Nephron progenitor cell (in vitro differentiated cells): Measurements from ENCODE around the gene PEA15.

Experiments
- DNase-seq: peaks from one replicate; pipeline ENCODE4 v3.0.0; 2021
- H3K27ac Mint-ChIP-seq: 2 replicates; pipeline ENCODE4 v1.8.0; 2021; ENCODE audit warnings: mild to moderate bottlenecking, moderate library complexity, mixed read lengths
- H3K27me3 Mint-ChIP-seq: 2 replicates; pipeline ENCODE4 v1.8.0; 2021; ENCODE audit warnings: mild to moderate bottlenecking, low read depth, mixed read lengths; ENCODE audit not compliant: poor library complexity
- H3K36me3 Mint-ChIP-seq: 2 replicates; pipeline ENCODE4 v1.8.0; 2021; ENCODE audit warnings: low read depth, mixed read lengths
- H3K4me1 Mint-ChIP-seq: 2 replicates; pipeline ENCODE4 v1.8.0; 2021; ENCODE audit warnings: mixed read lengths
- H3K4me3 Mint-ChIP-seq: 2 replicates; pipeline ENCODE4 v1.8.0; 2021; ENCODE audit warnings: mild to moderate bottlenecking, moderate library complexity, mixed read lengths
- H3K9me3 Mint-ChIP-seq: 2 replicates; pipeline ENCODE4 v1.8.0; 2021; ENCODE audit warnings: mild to moderate bottlenecking, moderate library complexity, mixed read lengths
- CTCF ChIP-seq: fragments of 200-600 bp; sonication (generic); IDR thresholded peaks from 2 replicates; pipeline ENCODE4 v1.5.0; 2021; ENCODE audit warnings: antibody characterized with exemption

PEA15 gene

DNA sequence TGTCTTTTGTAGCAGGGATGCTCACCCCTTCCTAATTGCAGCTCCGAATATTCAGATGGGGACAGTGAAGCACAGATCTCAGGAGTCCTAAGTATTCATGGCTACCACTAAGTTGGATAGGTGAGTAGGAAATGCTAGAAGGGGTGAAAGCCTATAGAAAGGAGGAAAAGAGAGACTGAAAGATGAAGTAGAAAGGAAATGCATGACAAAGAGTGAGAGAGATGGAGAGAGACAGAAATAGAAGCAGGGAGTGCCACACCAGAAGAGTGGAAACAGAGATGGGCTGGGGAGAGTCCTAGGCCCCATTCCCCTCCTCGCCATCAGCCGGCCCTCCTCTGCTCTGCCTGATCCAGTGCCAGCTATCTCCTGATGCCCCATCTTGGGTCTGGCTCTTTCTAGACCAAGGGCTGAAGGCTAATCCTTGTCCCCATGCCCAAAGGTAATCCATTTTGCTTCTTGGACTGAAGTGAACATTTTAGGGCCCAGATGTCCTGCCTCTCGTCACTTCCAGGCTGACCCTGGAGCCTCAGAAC, 2.0 kb downstream of the PEA15 start:
- no peak overlapping the region for H3K27ac Mint-ChIP-seq
- H3K4me3 Mint-ChIP-seq = peak overlapping the region; percentile 90

GRCh38 chr1:160207771-160208556, 2.8 kb downstream of the PEA15 start:
- Mint-ChIP-seq H3K27me3 (peaks cover 3% of the 10 kb centered on the region), H3K36me3 (peaks cover 17% of the 10 kb centered on the region), H3K4me1 (peaks cover 65% of the 10 kb centered on the region), H3K4me3 (peak overlapping the region; percentile 44), H3K9me3 (no peaks in the 10 kb centered on the region), H3K27ac (peak overlapping the region; percentile 65)
- no peak for TF ChIP-seq CTCF
- DNase-seq = no peak

More for the DNA sequence above, 2.0 kb downstream of the PEA15 start:
- H3K27me3 Mint-ChIP-seq = peaks cover 5% of the 10 kb centered on the region
- peaks cover 11% of the 10 kb centered on the region for H3K36me3 Mint-ChIP-seq
- no peak for DNase-seq
- H3K9me3 Mint-ChIP-seq = no peaks in the 10 kb centered on the region
- H3K4me1 Mint-ChIP-seq = peaks cover 65% of the 10 kb centered on the region
- no peak for TF ChIP-seq CTCF

DNA sequence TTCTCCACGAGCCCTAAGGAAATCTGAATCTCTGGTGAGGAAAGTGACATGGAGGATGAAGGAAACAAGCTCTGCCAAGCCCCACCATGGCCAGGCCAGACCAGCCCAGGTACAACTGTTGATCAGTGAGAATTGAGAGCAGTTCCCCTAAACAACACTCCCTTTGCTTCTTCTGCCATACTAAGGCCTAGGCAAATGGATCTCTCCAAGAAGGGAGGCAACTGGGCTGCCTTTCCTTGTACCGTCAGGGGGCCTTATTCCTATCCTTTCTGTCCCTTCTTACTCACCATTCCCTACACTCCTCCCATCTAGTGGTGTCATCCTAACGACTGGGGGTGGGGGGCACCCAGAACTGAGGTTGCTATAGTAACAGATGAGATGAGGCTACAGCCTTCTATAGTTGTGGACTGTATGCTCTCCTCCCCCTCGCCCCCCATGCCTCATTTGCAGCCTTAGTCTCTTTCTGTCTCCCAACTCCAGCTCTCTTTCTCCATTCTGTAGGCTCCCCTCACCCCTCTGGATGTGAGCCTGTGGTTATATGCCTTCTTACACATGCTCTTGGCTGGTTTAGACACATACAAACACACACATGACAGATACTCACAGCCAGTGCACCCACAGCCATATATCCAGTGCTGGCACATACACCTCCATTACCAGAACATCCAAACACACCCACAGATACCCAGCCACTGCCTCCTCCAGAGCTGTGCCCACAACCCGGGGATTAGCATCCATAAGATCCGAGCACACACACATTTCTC, 3.6 kb downstream of the PEA15 start:
- Mint-ChIP-seq H3K27me3 (peaks cover 3% of the 10 kb centered on the region), H3K9me3 (no peaks in the 10 kb centered on the region), H3K4me1 (peaks cover 65% of the 10 kb centered on the region), H3K4me3 (peak overlapping the region; percentile 19), H3K36me3 (peaks cover 22% of the 10 kb centered on the region), H3K27ac (peak overlapping the region; percentile 14)
- DNase-seq = no peak
- TF ChIP-seq CTCF = no peak

- peaks cover 3% of the 10 kb centered on the region for H3K27me3 Mint-ChIP-seq
- peaks cover 57% of the 10 kb centered on the region for H3K4me1 Mint-ChIP-seq
These were observed 4.3 kb downstream of the PEA15 start for GRCh38 chr1:160209321-160210046.

DNA sequence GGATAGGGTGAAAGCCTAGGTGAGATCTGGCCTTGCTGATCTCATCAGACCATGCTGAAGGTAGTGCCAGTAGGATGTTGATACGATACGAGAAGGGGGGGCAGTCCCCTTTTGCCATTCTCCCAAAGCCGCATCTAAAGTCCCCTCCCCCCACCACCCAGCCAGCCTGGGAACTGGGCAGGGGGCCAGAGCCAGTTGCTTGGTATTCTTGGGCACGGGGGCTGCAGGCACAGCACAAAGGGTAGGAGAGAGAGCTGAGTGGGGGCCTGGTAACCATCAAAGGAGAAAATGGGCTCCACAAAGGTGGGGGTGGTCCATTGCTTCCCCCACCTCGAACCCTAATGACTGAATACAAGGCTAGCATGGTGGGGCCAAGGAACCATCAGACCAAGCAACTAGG, 5.4 kb downstream of the PEA15 start:
- Mint-ChIP-seq H3K27ac (no peak overlapping the region), H3K27me3 (peaks cover 3% of the 10 kb centered on the region)

More at GRCh38 chr1:160209321-160210046, 4.3 kb downstream of the PEA15 start:
- no peak for DNase-seq
- peak overlapping the region; percentile 6 for H3K4me3 Mint-ChIP-seq
- H3K27ac Mint-ChIP-seq = peak overlapping the region; percentile 14
- TF ChIP-seq CTCF = no peak
- H3K36me3 Mint-ChIP-seq = peaks cover 22% of the 10 kb centered on the region
- H3K9me3 Mint-ChIP-seq = no peaks in the 10 kb centered on the region

More for the DNA sequence above, 5.4 kb downstream of the PEA15 start:
- H3K36me3 Mint-ChIP-seq = peaks cover 26% of the 10 kb centered on the region
- no peak overlapping the region for H3K4me3 Mint-ChIP-seq
- H3K4me1 Mint-ChIP-seq = peaks cover 54% of the 10 kb centered on the region
- no peak for DNase-seq
- TF ChIP-seq CTCF = no peak
- H3K9me3 Mint-ChIP-seq = no peaks in the 10 kb centered on the region
